ENCODE results near the gene RENBP.
"Not testable (repeated sequence)": the region's sequence is repeated elsewhere in the genome, so short reads cannot be mapped to it uniquely, and the experiment has no call there.

Gene RENBP
- long read RNA-seq, donor 1, transcript RENBP-202 (11 exons, 1,388 nt), result major isoform, 8 of 8 reads
- long read RNA-seq, donor 1, partial matches to known transcripts, result 0 of 8 reads
- long read RNA-seq, donor 1, other reads (novel, unspliced or antisense), result 0 of 8 reads
- long read RNA-seq, donor 2, transcript RENBP-202 (11 exons, 1,388 nt), result major isoform, 7 of 7 reads
- long read RNA-seq, donor 2, partial matches to known transcripts, result 0 of 7 reads
- long read RNA-seq, donor 2, other reads (novel, unspliced or antisense), result 0 of 7 reads
- long read RNA-seq, donor 3, transcript RENBP-202 (11 exons, 1,388 nt), result major isoform, 7 of 8 reads
- long read RNA-seq, donor 3, partial matches to known transcripts, result 0 of 8 reads
- long read RNA-seq, donor 3, other reads (novel, unspliced or antisense), result 0 of 8 reads
- long read RNA-seq, donor 4, partial matches to known transcripts, result 0 of 2 reads
- long read RNA-seq, donor 4, other reads (novel, unspliced or antisense), result 0 of 2 reads
- long read RNA-seq, donor 5, partial matches to known transcripts, result 0 of 2 reads
- long read RNA-seq, donor 5, other reads (novel, unspliced or antisense), result 0 of 2 reads
- long read RNA-seq, donor 6, transcript RENBP-202 (11 exons, 1,388 nt), result major isoform, 9 of 9 reads
- long read RNA-seq, donor 6, partial matches to known transcripts, result 0 of 9 reads
- long read RNA-seq, donor 6, other reads (novel, unspliced or antisense), result 0 of 9 reads
- long read RNA-seq, donor 7, transcript RENBP-202 (11 exons, 1,388 nt), result major isoform, 9 of 9 reads
- long read RNA-seq, donor 7, partial matches to known transcripts, result 0 of 9 reads
- long read RNA-seq, donor 7, other reads (novel, unspliced or antisense), result 0 of 9 reads
- long read RNA-seq, donor 8, partial matches to known transcripts, result 0 of 5 reads
- long read RNA-seq, donor 8, other reads (novel, unspliced or antisense), result 0 of 5 reads

DNA sequence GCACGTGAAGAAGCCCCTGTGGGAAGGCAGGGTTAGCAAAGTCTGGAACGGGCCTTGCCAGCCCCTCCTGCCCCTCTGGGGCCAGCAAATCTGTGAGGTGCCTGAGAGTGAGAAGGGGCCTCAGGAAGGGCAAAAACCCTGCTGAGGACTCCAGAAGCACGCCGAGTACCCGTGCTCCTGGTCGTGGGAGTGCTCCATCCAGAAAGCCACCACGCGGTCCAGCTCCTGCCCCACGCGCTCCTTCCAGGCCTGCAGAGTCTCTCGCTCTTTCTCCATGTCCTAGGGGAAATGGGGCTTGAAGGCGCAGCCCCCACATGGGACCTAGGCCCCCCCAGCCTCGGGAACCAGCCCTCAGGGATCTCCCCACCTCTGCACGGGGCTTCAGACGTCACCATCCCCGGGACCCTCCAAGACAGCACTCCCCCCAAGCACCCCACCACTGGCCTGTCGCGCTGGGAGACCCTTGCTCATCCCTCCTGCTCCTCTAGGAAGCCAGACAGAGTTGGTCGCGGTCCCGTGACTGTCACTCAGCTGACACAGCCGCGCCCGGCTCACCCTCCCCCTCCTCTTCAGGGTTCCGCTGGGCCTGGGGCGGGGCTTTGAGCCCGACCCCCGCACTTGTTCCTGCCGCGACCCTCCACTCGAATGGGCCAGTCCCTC lies at the start of gene RENBP:
RENBP (minus strand) TSS at position 504 of the 660 bp plus-strand sequence; CDS start at position 471, 33 bp downstream.
- DNase-seq, result no peak

DNA sequence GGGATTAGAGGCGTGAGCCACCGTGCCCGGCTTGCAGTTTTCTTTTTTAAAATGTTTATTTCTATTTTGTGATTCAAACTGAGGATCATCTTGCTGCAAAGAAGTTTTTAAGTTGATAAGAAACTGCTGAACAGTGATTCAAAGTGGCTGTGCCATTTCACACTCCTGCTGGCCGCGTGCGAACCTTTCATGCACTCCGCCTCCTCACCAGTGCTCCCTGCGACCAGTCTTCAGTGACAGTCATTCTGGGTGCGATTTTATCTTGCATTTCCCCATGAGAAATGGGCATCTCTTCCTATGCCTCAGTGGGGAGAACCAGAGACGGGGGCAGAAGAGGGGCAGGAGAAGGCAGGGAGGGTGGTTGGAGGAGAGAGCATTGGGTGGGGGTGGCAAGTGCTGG lies 49.5 kb upstream of the RENBP start:
- no peak for DNase-seq

DNA sequence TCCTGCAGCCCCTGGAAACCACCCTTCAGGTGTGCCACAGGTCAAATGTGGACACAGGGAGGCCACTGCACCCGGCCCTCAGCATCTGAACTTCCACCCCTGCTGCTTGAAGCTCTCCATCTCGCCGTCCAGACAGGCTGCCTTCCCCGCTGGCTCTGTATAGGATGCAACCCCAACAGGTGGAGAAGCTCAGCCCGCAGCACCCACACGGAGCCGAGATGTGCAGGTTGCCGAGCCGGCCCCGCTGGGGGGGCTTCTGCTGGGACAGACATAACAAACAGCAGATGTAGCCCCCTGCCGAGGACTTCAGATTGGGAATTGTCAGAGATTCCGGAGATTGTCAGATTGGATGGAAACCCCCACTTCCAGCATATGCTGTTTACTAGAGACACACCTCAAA lies 48.6 kb upstream of the RENBP start:
- no peak for DNase-seq

DNA sequence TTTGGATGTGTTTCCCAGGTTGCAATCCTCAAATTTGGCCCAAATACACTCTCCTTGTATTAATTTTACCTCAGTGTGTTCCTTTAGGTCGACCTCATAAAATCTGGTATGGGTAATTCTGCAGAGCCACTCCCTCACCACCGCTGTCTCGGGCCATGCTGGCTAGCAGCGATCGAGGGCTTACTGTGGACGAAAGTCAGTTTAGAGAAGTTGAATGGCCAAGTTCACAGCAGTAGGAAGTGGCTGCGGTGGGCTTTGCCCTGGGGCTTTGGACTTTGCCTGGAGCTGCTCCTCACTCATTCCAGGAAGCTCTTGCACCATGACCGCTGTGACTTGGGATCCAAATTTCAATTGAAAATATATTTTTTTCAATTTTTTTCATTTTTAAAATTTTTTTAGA lies 47.7 kb upstream of the RENBP start:
- DNase-seq, result no peak

DNA sequence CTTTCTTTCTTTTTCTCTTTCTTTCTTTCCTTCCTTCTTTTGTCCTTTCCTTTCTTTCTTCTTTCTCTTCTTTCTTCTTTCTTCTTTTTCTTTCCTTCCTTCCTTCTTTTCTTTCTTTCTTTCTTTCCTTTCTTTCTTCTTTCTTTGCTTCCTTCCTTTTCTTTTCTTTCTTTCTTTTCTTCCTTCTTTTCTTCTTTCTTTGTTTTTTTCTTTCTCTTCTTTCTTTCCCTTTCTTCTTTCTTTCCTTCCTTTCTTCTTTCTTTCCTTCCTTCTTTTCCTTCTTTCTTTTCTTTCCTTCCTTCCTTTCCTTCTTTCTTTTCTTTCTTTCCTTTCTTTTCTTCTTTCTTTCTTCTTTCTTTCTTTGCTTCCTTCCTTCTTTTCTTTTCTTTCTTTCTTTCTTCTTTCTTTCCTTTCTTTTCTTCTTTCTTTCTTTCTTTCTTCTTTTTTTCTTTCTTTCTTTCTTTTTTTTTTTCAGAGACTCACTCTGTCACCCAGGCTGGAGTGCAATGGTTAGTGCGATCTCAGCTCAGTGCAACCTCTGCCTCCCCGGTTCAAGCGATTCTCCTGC lies 46.7 kb upstream of the RENBP start:
- DNase-seq, result no peak

DNA sequence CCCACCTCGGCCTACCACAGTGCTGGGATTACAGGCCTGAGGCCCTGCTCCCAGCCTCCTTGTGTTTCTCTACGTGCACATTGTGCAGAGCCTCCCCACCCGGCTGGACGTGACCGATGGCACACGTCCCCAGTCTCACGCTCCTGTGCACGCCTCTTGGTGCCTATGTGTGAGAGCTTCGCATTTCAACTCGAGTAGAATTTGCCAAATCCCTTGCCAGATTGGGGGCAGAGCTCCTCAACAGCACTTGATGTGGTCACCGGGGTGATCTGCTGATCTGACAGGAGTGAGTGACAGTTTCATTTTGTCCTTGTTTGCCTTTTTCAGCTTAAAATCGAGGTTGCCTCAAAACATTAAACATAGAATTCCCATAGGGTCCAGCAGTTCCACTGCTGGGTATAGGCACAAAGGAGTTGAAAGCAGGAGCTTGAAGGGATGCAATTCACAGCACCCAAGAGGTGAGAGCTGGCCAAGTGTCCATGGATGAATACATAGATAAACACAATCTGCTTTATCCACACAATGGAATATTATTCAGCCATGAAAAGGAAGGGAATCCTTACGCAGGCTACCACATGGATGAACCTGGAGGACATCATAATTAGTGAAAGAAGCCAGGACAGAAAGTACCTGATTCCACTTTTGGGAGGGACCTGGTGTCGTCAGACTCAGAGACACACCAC lies 45.7 kb upstream of the RENBP start:
- no peak for DNase-seq

DNA sequence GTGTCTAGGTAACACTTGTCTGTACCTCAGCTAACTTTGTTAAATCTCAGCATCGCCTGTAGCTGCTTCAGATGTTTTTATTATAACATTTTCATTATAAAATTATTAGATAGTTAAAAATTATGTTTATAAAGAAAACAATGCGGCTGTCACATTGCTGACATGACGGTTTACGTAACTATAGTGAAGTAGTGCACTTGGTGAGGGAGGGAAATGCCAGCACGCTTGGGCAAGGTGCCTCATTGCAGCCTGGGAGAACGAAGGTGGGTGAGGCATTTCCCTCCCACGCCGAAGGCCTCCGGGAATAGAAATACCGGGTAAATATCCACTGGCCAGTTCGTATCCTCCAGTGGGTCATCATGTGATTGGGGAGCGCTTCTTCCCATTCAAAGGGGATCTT lies 44.0 kb upstream of the RENBP start:
- no peak for DNase-seq

DNA sequence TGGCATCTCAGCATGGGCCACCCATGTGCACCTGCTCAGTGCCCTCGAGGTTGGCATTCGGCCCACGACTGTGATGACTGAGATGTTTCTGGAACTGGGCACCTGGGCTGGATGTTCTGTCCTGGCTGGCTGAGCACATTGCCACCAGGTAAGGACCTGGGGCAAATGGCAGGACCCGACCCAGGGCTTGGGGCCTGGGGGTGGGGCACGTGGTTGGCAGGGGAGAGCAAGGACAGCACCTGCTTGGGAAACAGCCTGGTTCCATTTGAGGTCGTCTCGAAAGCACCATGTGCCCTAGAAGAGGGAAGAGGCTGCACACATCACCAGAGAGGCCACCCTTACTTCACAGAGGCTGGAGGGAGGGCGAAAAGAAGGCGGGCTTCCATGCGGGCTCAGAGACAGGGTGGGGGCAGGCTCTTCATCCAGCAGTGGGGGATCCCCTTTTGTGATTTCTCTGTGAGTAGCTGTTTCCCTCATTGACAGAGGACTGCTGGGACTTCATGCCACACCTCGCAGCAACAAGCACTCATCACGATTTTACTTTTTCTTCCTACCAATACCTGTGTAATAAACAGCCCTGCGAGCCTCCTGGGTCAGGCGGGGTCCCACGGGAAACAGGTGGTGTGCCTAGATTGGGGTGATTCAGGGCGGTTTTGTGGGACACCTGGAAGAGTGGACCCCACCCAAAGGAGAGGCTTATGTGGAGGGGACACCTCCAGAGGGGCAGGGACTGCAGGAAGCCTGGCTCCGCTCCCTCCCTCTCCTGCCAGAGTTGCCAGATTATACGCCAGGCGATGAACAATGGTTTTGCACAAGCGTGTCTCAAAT lies 40.1 kb upstream of the RENBP start:
- DNase-seq, result no peak

DNA sequence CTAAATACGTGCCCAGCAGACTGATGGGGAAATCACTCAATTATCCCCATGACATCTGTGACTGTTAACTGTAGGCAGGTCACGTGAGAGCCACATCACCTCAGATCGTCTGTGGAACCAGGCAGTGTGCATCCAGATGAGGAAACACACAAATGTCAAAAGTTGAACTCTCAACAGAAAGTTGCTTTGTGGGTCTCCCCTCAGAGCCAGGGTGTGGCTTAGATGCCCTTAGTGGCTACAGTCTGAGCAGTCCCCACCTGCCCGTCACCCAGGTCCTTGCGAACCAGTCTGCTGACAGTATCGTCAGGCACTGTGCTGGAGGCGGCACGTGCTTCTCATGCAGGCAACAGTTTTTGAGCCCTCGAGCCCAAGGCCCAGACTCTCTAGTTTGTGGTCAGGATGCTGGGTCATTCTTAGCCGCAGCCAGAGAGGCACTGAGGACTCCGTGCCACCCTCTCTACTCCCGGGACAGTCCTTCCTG lies 38.9 kb upstream of the RENBP start:
- DNase-seq, result no peak

DNA sequence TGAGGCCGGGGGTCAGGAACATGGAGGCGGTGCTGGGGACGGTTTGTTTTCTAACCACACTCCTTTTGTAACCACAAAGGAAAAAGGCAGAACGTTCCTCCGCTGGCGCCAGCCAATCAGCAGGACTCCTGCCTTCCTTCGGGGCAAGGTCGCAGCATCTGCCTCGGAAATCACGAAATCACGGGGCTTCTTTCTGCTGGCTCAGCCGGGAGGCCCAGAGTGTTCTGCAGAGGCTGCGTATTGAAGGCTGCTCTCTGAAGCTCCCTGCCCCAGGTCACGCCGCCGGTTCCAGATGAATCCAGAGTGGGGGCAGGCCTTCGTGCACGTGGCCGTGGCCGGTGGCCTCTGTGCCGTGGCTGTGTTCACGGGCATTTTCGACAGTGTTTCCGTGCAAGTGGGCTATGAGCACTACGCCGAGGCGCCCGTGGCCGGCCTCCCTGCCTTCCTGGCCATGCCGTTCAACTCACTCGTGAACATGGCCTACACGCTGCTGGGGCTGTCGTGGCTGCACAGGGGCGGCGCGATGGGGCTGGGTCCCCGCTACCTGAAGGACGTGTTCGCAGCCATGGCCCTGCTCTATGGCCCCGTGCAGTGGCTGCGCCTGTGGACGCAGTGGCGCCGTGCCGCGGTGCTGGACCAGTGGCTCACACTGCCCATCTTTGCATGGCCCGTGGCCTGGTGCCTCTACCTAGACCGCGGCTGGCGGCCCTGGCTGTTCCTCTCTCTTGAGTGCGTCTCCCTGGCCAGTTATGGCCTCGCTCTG lies 37.5 kb upstream of the RENBP start:
- no peak for DNase-seq

DNA sequence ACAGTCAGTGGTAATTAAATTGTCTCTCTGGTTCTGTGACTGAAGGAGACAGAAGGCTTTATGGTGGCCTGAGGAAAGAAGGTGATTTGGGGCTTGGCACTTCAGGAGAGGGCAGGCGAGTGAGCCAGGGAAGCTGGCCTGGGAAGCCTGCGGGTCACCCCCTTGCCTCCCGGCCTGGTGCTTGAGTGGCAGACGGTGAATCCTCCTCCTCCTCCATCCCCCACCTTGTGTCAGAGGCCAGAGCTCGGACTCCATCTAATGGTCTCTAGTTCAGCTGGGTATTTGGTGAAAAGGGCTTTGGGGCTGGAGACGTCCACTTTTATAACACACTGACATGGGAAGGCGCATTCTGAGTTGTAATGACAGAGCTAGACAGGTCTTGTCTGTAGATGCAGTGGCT lies 36.8 kb upstream of the RENBP start:
- no peak for DNase-seq

DNA sequence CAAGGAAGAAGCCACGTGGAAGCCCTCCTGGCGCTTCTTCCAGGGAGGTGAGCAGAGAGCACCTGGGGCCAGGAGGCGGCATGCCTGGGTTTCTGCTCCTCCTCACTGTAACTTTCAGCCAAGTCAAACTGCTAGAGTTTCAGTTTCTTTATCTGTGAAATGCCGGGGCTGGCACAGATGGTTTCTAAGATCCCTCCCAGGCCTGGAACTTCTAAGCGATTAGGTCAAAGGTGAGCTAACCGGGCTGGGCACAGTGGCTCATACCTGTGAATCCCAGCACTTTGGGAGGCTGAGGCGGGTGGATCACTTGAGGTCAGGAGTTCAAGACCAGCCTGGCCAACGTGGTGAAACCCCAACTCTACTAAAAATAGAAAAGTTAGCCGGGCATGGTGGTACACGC lies 36.0 kb upstream of the RENBP start:
- not testable (repeated sequence) for DNase-seq

DNA sequence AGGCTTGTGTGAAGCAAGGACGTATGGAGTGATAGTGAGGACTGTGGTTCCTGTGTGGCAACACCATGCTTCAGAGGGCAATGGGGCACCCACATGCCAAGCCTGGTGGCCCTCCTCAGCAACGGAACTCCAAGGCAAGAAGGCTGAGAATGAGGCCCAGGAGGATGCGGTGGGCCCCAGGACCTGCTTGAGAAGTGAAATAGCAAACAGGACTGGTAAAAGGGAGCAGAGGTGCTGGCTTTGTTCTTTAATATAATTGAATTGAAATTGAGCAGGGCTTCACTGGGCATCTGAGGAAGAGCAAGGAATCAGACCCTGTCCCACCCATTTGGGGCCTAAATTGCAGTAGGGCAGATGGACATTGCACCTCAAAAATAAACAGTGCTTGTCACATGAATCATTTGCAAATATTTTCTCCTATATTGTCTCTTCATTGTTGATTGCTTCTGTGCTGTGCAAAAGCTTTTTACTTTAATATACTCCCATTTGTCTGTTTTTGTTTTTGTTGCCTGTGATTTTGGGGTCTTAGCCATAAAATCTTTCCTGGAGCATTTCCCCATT lies 30.4 kb upstream of the RENBP start:
- DNase-seq, result no peak

DNA sequence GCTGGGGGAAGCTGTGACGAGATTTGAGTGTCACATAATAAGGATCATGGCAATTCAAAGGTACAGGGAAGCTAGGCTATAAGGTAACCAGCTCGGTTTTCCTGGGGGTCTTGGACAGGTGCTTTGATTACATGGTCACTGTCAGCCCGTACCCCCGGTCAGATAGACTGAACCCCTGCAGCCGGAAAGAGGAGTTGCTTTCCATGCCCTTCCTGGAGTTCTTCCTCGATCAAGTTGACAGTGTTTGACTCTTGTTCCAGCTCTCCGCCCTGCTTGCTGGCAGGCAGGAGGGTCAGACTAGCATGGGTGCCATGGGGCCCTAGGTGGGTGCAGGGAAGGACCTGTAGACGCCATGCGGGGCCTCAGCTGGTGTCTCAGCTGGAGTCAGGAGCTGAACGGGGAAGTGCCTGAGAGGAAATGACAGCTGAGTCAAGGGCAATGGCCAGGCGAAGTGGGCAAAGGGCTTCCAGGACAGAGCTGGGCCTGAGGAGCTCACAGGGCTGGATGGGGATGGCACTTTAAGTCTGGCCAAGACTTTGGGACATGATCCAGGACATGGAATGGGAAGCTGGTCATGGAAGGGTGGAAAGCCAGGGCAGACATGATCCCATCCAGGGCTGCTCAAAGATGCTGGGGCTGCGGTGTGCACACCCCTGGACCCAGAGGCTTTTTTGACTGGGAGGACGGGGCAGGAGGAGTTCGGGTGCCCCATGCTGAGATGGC lies 29.7 kb upstream of the RENBP start:
- DNase-seq, result no peak

DNA sequence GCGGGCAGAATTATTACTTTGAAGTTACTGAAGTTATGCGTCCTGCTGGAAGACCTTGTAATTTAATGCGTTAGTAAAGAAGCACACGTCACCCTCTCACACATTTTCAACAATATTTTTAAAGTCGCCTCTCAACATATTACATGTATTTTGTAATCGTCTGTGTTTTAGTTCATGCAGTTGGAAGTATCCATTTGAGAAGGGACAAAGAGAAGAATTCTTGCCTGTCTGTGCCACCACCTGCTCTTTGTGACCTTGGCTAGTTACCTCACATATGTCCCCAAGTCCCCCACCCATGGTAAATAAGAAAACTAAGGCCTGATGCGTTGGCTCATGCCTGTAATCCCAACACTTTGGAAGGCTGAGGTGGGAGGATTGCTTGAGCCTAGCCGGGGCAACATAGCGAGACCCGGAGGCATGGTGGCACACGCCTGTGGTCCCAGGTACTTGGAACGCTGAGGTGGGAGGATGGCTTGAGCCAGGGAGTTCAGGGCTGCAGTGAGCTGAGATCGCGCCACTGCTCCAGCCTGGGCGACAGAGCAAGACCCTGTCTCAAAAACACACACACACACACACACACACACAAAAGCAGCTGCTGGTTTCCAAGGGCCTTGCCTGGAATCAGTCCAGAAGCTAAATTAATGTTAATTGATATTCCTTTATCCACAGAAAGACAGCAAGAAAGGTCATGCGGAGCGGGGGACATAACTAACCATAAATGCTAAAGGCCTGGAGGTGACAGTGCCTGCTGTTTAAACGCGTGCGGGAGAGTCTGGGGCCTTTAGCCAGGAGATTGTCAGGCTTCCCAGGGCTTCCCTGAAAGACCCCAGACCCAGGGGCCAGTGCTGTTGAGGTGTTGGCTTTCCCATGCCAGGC lies 28.9 kb upstream of the RENBP start:
- no peak for DNase-seq

DNA sequence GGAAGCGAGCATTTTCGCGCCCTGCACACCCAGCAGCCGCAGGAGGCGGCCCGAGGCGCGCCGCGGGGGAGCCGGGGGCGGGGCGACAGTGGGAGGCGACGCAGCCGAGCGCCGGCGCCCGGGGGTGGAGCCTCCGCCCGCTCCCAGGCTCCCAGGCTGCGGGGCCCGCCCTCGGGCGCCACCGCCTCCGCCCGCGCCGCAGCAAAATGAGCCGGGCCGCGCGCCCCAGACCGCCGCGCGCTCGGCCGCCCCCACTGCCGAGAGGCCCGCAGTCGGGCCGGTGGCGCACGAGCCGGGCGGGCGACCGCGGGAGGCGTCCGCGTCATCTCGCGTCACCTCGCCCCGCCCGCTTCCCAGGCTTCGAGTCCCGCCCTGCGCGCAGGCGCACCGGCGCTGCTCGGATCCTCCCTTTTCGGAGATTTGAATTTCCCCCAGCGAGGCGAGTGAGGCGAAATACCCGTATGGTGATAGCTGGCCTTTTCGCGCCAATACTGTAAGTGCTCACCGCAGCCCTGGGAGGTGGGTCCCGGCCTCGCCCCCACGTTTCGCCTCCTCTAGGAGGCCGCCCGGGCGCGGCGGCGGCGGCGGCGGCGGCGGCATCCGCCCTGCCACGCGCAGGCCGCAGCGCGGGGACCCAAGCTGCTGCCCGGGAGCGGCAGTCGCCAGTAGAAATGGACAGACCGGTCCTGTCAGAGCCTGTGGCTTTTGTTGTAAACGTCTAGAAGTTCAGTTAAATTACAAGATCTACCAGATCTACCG lies 28.1 kb upstream of the RENBP start, which contains the start of gene TMEM187:
TMEM187 (plus strand) TSS at position 387 of the 759 bp plus-strand sequence. CDS start 9,309 bp downstream, outside the sequence.
- peak; percentile 77 for DNase-seq
